Stimulated activated CD4-positive, alpha-beta T cell treated with anti-CD3 and anti-CD28 coated beads, Interleukin-4, amount 100 ng/mL, for 4 hours (primary cell): ENCODE results near the gene MVB12B.
"Not testable (repeated sequence)": the region's sequence is repeated elsewhere in the genome, so short reads cannot be mapped to it uniquely, and the experiment has no call there.

ENCODE experiments used
- DNase-seq, 2 experiments: peaks; one replicate each; pipeline ENCODE4 v3.0.0-alpha.2; 2020

Gene MVB12B

DNA sequence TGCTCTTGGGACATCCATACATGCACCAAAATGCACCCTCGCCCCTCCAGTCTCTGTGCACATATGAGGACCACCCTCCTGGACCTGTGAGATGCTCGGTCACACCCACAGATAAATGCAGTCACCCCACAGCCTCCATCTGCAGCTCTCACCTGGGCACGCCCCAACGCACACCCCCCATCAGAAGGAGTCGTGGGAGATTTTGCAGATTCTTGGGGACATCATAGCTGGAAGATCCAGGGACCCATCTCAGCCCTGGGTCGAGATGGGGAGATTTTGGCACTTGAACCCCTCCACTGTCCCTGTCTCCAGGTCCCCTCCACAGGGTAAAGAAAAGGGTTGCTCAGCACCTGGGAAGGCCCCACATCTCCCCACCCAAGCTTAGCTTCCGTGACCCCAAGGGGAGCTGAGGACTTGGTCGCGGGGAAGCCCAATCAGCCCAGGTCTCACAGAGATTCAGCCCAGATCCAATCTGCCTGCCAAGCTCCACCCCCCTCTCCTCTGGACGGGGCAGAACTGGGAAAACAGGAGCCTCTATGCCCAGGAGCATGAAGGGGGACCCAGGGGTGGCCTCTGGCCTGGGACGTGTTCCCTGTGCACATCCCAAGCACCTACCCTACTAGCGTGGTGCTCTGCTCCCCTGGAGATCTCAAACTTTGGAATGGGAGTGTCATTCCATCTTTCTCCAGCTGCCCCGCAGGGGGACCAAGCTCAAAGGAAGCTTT lies 197.9 kb downstream of the MVB12B start:
- no peak for DNase-seq

DNA sequence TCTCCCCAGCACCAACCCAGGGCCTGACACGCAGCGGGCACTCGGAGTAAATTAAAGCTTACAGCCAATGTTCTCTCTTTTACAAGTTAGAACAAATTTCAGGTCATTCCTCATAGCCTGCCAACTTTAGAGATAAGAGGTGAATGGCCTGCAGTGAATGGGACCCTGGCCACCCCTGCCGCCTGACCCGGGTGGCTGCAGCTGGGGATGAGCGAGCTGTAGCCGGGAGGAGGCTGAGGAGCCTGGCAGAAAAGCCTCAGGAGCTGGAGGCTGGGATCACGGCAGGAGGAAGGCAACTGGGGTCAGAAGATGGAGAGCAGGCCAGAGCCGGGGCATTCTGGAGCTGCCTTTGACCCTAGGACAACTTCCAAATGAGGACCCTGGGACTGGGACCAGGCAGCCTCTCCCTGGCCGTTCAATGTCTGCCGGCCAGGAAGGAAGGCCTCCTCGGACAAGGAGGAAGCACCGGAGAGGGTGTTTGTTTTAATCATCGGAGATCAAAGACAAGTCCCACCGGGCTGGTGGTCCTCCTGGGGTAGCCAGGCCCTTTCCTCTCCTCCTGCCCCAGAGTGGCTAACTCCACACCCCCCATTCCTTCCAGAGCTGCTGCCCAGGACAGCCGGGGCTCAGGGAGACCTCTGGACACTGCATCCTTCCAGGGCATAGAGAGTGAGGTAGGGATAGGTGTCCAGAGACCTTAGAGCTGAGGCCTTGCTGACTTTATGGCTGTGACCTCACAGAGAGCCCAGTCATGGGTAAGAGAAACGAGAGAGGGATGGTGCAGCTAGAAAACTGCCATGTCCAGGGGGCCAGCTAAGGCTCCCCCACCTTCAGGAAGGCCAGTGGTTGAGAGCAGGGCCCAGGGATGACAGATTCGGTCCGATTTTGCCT lies 199.8 kb downstream of the MVB12B start:
- no peak for DNase-seq

DNA sequence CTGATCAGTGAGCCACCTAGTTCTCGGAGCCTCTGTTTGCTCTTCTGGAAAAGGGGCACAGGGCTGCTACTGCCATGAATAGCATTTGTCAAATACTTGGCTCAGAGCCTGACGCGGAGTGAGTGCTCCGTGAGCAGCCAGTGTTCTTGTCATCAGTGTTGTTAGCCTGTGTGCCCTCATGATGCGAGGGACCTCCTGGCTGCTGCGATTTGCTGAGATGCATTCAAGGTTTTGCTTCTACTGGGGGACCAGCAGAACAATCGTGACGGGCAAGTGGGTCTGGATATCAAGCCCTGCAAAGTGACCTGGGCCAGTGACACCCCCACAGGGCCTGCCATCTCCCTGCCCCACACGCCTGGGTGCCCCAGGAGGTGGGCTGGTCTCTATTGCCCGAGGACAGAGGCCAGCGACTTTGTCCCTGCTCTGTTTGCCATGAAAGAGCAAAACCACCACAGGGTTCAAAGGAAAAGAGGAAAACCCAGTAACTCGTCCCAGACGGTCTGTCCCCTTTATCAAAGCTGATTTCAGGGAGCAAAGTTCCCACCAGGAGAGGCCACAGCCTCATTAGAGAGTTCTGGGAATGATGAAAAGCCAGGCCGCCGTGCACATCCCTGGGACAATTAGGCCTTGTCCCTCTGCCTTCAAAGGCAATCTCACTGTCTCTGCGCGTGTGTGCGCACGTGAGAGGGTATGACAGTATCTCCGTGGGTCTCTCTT lies 200.6 kb downstream of the MVB12B start:
- no peak for DNase-seq

DNA sequence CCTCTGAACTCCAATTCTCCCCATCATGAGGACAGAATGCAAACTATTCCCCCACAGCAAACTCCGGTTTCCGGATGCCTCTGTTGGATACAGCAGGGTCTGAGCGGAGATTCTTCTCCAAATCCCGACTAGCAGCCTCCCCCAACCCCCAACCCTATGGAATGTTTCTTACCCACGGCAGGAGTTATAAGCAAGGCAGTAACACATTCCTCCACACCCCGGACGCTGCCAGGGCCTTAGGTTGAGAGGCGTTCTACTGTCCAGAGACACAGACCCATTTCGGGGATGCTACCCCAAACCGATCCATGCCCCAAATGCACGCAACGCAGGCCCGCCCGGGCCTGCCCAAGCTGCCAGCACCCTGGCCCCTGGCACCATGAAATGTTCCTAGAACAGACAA lies 201.5 kb downstream of the MVB12B start:
- no peak for DNase-seq

DNA sequence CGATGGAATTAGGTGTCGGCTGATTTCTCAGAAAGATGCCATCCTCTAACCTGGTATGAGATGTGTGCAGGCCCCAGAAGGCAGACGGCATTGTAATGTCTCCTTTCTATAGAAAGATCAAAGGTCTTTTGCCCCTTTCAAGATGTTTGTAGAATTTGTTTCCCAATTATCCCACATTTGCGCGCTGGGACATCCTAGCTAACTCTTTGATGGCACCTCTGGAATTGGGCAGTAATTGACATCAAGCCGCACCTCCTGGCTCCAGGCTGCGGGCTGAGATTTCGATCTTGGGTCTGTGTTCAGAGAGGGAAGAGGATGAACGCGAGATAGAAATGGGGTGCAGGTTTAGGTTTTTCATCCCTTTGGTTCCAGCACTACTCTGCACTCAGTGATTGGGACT lies 202.3 kb downstream of the MVB12B start:
- DNase-seq: no peak

DNA sequence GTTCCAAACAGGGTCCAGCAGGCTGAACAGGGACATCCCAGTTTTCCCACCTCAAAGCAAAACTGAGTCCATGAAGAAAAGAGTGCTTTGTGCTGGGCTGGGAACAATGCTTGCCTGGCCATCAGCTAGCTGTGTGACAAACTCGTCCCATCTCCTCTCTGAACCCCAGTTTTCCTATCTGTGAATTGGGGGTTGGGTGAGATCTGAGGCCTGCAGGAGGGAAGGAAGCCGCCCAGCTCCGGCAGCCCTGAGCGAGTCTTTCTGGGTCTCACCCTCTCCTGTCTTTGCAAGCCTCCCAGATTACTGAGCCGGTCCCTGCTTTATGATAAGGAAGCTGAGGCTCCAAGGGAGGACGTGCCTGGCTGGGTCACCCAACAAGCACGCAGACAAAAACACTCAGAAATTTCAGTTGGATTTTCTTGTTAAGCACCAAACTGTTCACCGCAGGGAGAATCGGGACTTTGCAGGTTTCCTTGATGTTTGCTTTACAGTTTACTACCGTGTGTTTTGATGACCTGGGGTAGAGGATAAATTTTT lies 204.5 kb downstream of the MVB12B start:
- DNase-seq: no peak

DNA sequence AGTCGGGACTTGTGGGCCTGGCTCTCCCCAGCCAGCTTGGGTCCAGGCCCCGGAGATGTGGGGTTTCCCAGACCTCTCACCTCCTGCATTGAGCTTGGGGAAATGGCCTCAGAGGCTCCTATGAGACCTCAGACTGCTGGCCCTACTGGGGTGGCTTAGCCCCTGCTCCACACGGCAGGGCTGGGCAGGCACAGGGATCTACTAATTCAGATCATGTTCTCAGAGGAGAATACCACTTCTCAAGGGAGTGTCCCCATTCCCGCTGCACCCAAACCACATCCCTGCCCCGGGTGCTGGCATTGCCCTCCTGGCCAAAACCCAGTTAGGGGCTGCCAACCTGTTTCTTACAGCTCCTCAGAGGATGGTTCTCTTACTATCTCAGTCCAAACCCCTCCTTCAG lies 205.0 kb downstream of the MVB12B start:
- no peak for DNase-seq

DNA sequence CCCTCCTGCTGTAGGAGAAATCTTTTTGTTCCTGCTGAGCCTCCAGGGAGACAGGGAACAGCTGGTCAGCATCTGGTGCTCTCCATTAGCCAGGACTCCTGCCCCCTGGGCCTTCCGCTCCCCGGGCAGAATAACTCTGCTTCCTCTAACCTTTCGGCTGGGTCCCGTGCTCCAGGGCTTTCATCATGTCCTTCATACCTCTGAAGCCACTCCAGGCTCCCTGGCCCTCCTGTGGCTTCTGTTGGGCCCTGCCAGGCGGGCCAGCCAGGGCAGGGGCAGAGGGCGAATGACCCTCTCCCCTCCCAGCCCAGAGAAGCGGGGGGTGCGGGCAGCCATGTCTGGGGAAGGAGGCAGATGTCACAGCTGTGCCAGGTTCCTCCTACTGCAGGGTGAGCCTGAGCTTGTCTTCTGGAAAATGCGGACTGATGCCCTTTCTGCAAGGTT lies 205.4 kb downstream of the MVB12B start:
- DNase-seq: no peak

DNA sequence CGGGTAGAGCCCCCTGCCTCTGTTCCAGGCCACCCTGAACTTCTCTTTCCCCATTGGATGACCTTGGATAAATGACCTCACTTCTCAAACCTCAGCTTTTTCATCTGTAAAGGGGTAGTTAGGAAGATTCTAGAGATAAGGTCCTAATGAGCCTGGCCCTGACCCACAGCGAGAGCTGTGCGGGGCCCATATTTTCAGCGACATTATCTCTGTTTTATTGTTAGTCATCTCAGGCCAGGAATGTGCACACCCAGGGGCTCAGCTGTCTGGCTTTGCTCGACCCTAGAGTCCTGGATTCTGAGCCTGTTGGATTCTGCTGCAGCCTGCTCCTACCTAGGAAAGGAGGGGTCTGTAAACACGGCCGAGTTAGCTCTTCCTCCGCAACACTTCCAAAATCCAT lies 205.9 kb downstream of the MVB12B start:
- no peak for DNase-seq

DNA sequence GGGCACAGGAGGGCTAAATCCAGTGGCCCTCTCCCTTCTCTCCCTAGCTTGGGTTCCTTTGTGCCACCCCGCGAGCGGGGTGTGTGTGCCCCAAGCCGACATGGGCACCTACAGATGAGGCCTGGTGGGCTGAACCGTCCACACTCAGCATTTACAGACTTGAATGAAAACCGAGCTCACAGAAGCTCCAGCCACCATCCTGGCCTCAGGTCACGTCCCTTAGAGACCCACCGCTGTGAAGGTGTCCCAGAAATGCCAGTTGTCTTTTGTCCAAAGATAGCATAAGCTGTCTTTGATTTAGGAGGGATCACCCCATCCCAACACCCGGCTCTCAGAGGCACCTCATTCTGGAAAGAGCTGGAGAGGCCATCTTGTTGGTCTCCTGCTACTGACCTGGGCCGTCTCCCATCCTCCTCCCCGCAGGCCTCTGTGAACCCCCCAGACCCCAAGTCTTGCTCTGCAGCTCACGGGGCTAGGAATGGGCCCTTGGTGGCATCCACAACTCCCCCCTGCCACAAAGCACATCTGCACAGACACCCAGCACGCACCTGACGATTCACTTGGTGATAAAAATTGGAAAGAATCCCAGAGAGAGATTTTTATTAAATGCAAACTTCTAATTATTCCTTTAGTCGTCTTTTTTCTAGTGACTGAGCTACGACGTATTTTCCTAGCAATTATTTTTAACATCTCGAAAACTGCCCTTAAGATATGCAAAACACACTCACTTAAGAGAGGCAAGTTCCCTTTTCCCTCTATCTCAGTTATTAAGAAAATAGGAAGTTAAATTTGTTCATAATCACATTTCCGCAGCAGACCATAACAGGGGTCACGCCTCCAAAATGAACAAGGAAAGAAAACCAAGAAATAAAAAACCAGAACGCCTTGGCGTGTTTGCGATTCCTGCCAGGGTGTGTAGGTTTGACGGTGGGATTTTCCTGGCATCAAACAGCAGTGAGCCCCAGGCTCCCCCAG lies 206.6 kb downstream of the MVB12B start:
- DNase-seq: no peak

DNA sequence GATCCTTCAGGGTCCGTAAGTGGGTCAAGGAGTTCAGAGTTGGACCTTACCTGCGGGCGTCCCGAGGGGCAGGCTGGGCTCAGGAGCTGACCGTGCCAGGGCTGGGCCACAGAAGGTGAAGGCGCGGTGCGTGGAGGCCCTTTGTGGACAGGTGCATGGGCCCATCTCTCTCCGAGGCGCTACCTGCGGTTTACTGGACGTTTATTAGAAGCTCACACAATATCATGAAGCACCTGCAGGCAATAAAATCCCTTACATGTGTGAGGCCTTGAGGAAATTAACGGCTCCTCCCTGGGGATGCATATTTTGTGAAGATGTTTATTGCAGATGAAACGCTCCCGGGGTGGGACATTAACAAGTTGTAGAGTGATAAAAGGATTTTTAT lies 207.3 kb downstream of the MVB12B start:
- DNase-seq: no peak

DNA sequence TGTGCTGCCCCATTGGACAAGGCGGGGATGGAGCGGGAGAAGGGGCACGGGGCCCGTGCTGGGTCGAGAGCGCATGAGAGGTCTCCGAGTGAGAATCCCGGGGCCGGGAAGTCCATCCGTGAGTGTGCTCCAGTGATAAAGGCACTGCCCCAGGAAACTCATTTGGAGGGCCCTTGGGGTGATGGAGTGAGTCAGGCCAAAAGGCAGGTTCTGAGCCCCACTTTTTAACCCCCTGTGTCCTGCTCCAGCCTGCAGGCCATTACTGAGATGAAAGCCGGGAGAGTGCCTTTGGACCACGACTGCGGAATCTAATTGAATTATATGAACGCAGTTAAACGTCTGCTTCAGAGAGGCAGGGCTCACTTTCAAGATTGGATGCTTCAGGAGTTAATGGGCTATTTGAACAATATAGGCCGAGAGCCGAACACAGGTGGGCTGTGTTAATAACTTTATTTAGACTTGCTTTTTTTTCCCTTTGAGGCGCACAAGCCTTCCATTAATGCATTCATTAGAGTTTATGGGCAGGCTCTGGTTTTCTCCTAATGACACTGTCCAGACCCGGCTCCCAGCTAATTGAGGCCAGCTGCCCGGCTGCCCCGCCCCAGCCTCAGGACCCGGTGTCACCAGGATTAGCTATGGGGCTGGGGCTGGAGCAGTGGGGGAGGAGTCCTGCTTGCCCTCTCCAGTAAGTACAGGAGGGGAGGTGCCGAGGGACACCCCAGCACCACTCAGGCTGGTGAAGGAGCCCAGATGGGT lies 208.0 kb downstream of the MVB12B start:
- DNase-seq: no peak

DNA sequence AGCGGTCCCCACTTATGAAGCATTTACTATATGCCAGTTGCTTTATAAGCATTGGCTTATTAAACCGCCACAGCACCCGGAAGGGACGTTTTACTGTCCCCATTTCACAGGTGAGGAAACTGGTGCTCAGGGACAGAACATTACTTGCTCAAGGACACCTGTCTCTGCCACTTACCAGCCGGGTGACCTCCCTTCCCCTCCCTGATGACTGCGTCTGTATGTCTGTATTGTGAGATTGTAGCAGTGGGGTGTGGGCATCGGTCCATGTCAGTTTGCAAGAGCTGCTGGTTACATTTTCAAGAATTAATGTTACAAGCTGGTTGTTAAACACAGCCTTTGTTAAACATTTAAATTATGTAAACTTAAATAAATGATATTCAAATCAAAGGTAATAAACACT lies 209.5 kb downstream of the MVB12B start:
- no peak for DNase-seq

DNA sequence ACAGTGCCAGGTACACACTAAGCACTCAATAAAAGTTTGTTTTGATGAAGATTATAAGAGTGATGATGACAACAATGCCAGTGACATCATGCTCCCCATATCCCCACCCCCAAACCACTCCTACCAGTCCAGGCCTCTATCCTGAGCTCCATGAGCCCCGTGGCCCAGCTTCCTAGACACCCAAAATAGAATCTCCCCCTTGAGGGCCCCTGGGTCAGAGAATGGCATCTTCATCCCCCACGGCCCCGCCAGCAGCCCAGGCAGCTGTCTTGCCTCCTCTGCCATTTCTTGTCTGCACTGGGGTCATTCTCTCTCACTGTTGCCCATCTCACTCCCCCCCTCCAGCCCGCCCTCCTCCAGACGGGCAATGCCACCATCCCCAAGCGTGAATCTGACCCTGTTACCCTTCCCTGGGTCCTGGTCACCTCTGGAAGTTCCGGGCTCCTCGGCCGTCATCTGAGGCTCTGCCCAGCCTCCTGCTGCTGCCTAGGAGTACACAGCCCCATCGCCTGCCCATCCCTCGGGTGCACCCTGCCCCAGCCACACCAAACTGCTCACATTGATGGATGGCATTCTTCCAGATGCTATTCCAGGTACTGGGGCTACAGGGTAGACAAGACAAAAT lies 210.3 kb downstream of the MVB12B start:
- DNase-seq: no peak

DNA sequence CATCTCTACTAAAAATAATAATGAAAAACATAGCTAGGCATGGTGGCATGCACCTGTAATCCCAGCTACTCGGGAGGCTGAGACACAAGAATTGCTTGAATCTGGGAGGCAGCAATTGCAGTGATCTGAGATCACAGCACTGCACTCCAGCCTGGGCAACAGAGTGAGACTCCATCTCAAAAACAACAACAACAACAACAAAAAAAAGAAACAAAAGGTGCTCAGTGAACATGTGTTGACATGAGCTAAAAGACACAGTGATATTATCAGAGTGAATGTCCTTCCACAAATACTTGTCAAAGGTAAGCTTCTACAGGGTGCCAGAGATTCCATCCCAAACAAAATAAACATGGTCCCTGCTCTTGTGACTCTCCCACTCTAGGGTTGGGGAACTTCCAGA lies 211.9 kb downstream of the MVB12B start:
- DNase-seq: no peak

DNA sequence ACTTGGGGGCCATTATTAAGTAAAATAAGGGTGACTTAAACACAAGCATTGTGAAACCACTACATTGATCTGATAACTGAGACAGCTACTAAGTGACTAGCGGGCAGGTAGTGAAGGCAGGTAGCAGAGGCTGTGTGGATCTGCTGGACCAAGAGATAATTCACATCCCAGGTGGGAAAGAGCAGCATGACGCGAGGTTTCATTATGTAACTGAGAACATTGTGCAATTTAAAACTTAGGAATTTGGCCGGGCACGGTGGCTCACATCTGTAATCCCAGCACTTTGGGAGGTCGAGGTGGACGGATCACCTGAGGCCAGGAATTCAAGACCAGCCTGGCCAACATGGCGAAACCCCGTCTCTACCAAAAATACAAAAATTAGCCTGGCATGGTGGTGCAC lies 213.8 kb downstream of the MVB12B start:
- not testable (repeated sequence) for DNase-seq

DNA sequence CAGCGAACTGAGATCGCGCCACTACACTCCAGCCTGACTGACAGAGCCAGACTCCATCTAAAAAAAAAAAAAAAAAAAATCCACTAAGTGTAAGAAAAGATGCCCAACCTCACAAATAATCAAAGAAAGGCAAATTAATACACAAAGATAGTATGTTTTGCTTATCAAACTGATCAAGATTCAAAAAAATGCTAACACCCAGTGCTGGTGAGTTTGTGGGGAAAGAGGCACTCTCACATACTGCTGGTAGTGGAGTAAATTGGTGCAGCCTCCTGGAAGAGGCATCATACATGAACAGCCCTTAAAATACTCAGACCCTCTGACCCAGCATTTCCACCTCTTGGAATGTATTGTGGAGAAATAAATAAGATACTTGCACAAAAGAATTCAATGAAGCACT lies 216.9 kb downstream of the MVB12B start:
- DNase-seq: no peak

DNA sequence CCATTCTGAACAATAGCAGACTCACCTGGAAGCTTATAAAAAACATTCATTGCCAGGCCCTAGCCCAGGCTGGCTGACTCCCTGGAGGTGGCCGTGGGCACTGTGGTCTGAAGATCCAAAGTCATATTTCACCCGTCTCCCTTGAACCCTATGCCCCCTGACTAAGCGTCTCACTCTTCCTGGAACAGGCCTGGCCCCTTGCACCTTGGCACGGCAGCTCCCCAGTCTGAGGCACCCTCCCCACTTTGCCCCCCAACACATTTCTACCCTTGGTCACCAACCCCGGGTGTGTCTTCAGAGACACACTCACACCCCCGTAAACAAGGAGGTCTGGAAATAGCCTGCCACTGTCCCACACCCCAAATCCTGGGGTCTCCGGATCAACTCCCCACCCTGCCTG lies 218.5 kb downstream of the MVB12B start:
- DNase-seq: no peak

DNA sequence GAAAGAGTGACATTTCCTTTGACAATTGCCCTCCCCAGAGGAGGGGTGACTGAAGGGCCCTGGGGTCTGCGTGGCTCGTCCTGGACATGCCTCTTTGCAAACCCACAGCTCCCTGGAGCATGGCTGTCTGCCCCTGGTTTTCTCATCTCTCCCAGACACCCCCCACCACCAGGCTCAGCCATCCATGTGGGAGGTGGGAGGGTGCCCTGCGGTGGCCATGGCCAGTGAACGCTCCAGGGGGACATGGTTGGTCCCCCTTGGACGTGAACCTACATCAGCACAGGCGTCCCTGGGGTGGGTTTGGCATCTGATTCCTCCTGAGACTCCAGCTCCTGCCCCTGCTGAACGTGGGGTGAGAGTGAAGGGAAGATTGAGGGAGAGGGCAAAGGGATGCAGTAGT lies 219.4 kb downstream of the MVB12B start:
- DNase-seq: no peak

DNA sequence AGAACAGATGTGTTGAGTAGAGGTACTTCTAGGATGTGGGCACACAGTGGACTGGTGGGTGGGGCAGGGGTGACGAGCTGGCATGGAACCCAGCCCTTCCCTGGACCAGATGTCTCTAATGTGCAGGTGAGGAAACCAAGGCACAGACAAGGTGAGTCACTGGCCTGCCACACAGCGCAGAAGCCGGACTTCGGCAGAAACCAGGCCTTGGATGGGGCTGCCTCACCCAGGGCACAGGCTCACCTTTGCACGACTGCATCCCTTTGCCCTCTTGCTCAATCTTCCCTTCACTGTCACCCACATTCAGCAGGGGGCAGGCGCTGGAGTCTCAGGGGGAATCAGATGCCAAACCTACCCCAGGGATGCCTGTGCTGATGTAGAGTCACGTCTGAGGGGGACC lies 221.7 kb downstream of the MVB12B start:
- no peak for DNase-seq
